ENCODE results near the gene PRRT1B.

DNA sequence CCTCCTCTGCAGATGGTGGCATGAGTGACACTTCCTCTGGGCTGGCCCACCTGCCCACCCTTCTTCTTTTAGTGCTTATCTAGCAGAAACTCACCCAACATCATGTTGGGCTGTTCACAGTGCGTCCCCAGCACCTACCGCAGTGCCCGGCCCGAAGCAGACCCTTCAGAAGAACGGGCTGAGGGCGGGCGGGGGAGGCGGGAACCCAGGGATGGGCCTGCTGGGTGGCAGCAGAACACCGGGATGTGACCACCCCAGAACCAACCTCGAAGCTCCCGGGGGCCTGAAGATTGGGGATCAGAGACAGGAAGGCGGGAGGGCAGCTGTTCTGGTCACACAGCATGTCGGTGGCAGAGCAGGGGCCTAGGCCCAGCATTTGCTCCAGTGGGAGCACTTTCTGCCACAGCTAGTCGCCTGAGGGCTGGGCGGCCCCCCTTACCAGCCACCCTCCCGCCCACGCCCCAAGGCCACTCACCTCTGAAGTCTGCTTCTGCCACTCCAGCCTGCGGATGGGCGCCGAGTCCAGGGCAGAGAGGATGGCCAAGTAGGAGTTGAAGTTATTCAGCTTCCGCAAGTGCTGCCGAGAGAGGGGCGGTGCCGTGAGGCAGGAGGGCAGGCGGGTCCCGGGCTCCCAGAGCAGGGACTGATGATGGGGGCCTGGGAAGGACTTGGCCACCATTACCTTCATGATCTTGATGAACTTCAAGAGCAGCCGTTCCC is 38.7 kb downstream of the PRRT1B start:
- TF ChIP-seq, protein P1, sequence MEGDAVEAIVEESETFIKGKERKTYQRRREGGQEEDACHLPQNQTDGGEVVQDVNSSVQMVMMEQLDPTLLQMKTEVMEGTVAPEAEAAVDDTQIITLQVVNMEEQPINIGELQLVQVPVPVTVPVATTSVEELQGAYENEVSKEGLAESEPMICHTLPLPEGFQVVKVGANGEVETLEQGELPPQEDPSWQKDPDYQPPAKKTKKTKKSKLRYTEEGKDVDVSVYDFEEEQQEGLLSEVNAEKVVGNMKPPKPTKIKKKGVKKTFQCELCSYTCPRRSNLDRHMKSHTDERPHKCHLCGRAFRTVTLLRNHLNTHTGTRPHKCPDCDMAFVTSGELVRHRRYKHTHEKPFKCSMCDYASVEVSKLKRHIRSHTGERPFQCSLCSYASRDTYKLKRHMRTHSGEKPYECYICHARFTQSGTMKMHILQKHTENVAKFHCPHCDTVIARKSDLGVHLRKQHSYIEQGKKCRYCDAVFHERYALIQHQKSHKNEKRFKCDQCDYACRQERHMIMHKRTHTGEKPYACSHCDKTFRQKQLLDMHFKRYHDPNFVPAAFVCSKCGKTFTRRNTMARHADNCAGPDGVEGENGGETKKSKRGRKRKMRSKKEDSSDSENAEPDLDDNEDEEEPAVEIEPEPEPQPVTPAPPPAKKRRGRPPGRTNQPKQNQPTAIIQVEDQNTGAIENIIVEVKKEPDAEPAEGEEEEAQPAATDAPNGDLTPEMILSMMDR (IDR thresholded peaks at IDR 0.05): no peak
- TF ChIP-seq POLR2A (IDR thresholded peaks at IDR 0.05; ENCODE audit: low read depth): no peak
- no peak for TF ChIP-seq POLR2AphosphoS5 (IDR thresholded peaks at IDR 0.05)
- no peak for TF ChIP-seq EP300 (IDR thresholded peaks at IDR 0.05)

Measured in esophagus muscularis mucosa (tissue), 4 donors.